ENCODE measurements around the gene STING1. TPM values are rescaled to one million over a fixed set of nuclear protein-coding genes. Genes with fewer than 3 reads are reported as not detected.
"Not testable (repeated sequence)": the region's sequence is repeated elsewhere in the genome, so short reads cannot be mapped to it uniquely, and the experiment has no call there.

STING1 gene
- total RNA-seq, 1 experiment from 2014 or later, result 22.8 TPM

DNA sequence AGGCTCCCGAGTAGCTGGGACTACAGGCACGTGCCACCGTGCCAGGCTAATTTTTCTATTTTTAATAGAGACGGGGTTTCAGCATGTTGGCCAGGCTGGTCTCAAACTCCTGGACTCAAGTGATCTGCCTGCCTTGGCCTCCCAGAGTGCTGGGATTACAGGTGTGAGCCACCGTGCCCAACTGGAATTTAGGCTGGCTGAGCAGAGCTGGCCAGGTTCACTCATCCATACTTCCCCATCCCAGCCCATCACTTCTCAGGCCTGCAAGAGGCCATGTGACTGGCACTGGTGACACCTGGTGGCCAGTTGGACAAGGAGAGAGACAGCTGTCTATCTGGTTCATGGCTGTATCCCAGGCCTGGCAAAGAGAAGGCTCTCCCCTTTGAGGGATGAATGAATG lies 30.9 kb upstream of the STING1 start:
- POLR2A ChIA-PET, result interaction anchor here (0.5 to 0.7 kb wide), 3 partner anchors 84 to 1015 kb away, joined by 4 to 10 read pairs (median 4); no protein-coding TSS in a partner anchor
- TF ChIP-seq, protein P1, sequence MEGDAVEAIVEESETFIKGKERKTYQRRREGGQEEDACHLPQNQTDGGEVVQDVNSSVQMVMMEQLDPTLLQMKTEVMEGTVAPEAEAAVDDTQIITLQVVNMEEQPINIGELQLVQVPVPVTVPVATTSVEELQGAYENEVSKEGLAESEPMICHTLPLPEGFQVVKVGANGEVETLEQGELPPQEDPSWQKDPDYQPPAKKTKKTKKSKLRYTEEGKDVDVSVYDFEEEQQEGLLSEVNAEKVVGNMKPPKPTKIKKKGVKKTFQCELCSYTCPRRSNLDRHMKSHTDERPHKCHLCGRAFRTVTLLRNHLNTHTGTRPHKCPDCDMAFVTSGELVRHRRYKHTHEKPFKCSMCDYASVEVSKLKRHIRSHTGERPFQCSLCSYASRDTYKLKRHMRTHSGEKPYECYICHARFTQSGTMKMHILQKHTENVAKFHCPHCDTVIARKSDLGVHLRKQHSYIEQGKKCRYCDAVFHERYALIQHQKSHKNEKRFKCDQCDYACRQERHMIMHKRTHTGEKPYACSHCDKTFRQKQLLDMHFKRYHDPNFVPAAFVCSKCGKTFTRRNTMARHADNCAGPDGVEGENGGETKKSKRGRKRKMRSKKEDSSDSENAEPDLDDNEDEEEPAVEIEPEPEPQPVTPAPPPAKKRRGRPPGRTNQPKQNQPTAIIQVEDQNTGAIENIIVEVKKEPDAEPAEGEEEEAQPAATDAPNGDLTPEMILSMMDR (IDR thresholded peaks at IDR 0.05), result peak; percentile 87
- not testable (repeated sequence) for BruUV-seq (replicated peaks); H3K27me3 ChIP-seq (ENCODE audit: control insufficient read depth, insufficient read depth, low read length); H3K27ac ChIP-seq (ENCODE audit: low read length); H3K36me3 ChIP-seq (ENCODE audit: control insufficient read depth, insufficient read depth, low read length); H3K9me3 ChIP-seq (ENCODE audit: control insufficient read depth, insufficient read depth, low read depth, low read length); H3K4me1 ChIP-seq (ENCODE audit: control insufficient read depth, insufficient read depth, low read length); H3K4me3 ChIP-seq (ENCODE audit: low read depth in 2 of 2, low read length in 2 of 2)
- DNase-seq (ENCODE audit: low read depth, low spot score) (peak; percentile 53), ATAC-seq (peak; percentile 90)
- intact Hi-C loops (cut with micrococcal nuclease; ENCODE audit: unreplicated experiment) (loop anchor here (1.0 kb wide), 1 partner anchor 91 kb away; no protein-coding TSS in a partner anchor), in situ Hi-C loops (cut with HindIII; ENCODE audit: low pct_unique_long_range_greater_than_20kb, low sequenced_read_pairs) (loop anchor here (25.0 kb wide), 1 partner anchor 101 kb away; the partner anchor contains the start of gene SPATA24)
- CTCF ChIA-PET, result interaction anchor here (0.6 to 1.4 kb wide), 7 partner anchors 32 to 108 kb away, joined by 3 to 18 read pairs (median 5); partner anchors contain the start of gene STING1

DNA sequence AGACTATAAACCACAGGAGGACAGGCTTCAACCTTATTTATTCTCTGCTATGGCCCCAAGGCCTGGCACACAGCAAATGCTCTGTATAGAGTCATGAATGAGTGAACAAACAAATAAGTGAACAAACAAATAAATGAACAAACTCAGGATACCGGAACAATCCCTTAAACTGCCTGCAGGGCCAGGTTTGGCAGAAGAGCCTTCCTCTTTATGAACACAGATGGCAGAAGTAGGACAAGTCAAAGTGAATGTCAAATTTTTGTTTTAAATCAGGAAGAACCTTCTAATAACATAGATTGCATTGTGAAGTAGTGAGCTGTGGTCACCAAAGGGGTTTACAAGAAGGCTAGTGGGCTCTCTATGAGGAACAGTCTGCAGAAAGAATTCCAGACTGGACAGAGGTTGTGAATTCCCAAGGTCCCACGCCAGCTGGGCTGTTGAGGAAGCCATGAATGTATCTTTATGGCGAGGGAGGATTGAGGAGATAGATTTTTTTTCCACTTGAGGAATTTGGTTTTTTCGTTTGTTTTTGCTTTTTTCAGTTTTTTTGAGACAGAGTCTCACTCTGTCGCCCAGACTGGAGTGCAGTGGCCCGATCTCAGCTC lies 30.3 kb upstream of the STING1 start:
- DNase-seq (ENCODE audit: low read depth, low spot score) (no peak), ATAC-seq (no peak)
- H3K4me3 ChIP-seq (ENCODE audit: low read depth in 2 of 2, low read length in 2 of 2), result no peak overlapping the region
- no peaks in the 10 kb centered on the region for H3K9me3 ChIP-seq (ENCODE audit: control insufficient read depth, insufficient read depth, low read depth, low read length)
- intact Hi-C loops (cut with micrococcal nuclease; ENCODE audit: unreplicated experiment), result loop anchor here (1.0 kb wide), 1 partner anchor 91 kb away; no protein-coding TSS in a partner anchor
- no TSS peak for BruUV-seq (replicated peaks)
- ChIA-PET CTCF (interaction anchor here (0.6 to 1.4 kb wide), 7 partner anchors 31 to 108 kb away, joined by 3 to 18 read pairs (median 5); partner anchors contain the start of gene STING1), POLR2A (interaction anchor here (0.6 to 0.7 kb wide), 2 partner anchors 84 to 675 kb away, joined by 4 read pairs; no protein-coding TSS in a partner anchor)
- H3K27ac ChIP-seq (ENCODE audit: low read length), result no peak overlapping the region
- H3K36me3 ChIP-seq (ENCODE audit: control insufficient read depth, insufficient read depth, low read length), result no peaks in the 10 kb centered on the region
- H3K4me1 ChIP-seq (ENCODE audit: control insufficient read depth, insufficient read depth, low read length), result peaks cover 4% of the 10 kb centered on the region; the same call in 1 of the 2 replicates
- no peaks in the 10 kb centered on the region for H3K27me3 ChIP-seq (ENCODE audit: control insufficient read depth, insufficient read depth, low read length)
- in situ Hi-C loops (cut with HindIII; ENCODE audit: low pct_unique_long_range_greater_than_20kb, low sequenced_read_pairs), result loop anchor here (25.0 kb wide), 1 partner anchor 101 kb away; the partner anchor contains the start of gene SPATA24
- TF ChIP-seq POLR2AphosphoS5 (IDR thresholded peaks at IDR 0.05; ENCODE audit: low read depth, low read length) (no peak), TCF7L2 (IDR thresholded peaks at IDR 0.05; ENCODE audit: low read depth, low read length) (no peak), SIN3A (IDR thresholded peaks at IDR 0.05; ENCODE audit: borderline replicate concordance, insufficient read depth, low read depth, low read length) (no peak)
- TF ChIP-seq, protein P2, sequence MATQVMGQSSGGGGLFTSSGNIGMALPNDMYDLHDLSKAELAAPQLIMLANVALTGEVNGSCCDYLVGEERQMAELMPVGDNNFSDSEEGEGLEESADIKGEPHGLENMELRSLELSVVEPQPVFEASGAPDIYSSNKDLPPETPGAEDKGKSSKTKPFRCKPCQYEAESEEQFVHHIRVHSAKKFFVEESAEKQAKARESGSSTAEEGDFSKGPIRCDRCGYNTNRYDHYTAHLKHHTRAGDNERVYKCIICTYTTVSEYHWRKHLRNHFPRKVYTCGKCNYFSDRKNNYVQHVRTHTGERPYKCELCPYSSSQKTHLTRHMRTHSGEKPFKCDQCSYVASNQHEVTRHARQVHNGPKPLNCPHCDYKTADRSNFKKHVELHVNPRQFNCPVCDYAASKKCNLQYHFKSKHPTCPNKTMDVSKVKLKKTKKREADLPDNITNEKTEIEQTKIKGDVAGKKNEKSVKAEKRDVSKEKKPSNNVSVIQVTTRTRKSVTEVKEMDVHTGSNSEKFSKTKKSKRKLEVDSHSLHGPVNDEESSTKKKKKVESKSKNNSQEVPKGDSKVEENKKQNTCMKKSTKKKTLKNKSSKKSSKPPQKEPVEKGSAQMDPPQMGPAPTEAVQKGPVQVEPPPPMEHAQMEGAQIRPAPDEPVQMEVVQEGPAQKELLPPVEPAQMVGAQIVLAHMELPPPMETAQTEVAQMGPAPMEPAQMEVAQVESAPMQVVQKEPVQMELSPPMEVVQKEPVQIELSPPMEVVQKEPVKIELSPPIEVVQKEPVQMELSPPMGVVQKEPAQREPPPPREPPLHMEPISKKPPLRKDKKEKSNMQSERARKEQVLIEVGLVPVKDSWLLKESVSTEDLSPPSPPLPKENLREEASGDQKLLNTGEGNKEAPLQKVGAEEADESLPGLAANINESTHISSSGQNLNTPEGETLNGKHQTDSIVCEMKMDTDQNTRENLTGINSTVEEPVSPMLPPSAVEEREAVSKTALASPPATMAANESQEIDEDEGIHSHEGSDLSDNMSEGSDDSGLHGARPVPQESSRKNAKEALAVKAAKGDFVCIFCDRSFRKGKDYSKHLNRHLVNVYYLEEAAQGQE (IDR thresholded peaks at IDR 0.05; ENCODE audit: insufficient read depth in 1 of 2, low read depth in 2 of 2, low read length in 1 of 2), result no peak
- TF ChIP-seq, protein P1 (IDR thresholded peaks at IDR 0.05), result no peak

DNA sequence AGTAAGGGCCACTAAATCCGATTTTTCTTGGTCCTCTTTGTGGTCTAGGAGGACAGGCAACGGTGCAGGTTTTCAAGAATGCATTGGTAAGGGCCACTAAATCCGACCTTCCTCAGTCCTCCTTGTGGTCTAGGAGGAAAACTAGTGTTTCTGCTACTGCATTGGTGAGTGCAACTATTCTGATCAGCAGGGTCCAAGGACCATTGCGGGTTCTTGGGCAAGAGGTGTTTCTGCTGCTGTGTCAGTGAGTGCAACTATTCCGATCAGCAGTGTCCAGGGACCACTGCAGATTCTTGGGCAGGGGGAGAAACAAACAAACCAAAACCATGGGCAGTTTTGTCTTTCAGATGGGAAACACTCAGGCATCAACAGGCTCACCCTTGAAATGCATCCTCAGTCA lies 22.2 kb upstream of the STING1 start:
- intact Hi-C loops (cut with micrococcal nuclease; ENCODE audit: unreplicated experiment); POLR2A ChIA-PET; H3K9me3 ChIP-seq (ENCODE audit: control insufficient read depth, insufficient read depth, low read depth, low read length); BruUV-seq (replicated peaks); H3K36me3 ChIP-seq (ENCODE audit: control insufficient read depth, insufficient read depth, low read length); DNase-seq (ENCODE audit: low read depth, low spot score); H3K4me1 ChIP-seq (ENCODE audit: control insufficient read depth, insufficient read depth, low read length); ATAC-seq; H3K4me3 ChIP-seq (ENCODE audit: low read depth in 2 of 2, low read length in 2 of 2); CTCF ChIA-PET; H3K27me3 ChIP-seq (ENCODE audit: control insufficient read depth, insufficient read depth, low read length); H3K27ac ChIP-seq (ENCODE audit: low read length): not testable (repeated sequence)
- in situ Hi-C loops (cut with HindIII; ENCODE audit: low pct_unique_long_range_greater_than_20kb, low sequenced_read_pairs), result loop anchor here (25.0 kb wide), 1 partner anchor 92 kb away; the partner anchor contains the start of gene SPATA24

DNA sequence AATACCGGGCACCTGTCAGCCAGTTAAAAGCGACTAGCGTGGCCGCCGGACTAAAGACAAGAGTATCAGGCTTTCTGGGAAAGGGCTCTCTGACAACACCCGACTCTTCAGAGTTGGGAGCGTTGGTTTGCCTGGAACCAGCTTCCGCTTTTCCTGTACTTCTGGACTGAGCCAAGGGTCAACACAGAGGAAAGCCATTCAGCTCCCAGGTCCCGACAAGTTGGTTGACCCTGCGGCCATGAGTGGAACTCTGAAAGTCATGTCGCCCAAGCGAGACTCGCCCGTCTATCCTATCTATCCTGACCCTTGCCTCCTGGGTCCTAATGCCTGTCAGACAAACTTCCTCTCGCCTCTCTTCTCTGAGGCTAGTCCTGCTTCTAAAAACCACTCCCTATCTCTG lies 21.3 kb upstream of the STING1 start:
- intact Hi-C loops (cut with micrococcal nuclease; ENCODE audit: unreplicated experiment); H3K27me3 ChIP-seq (ENCODE audit: control insufficient read depth, insufficient read depth, low read length); H3K4me1 ChIP-seq (ENCODE audit: control insufficient read depth, insufficient read depth, low read length); CTCF ChIA-PET; POLR2A ChIA-PET; BruUV-seq (replicated peaks); ATAC-seq; H3K36me3 ChIP-seq (ENCODE audit: control insufficient read depth, insufficient read depth, low read length); DNase-seq (ENCODE audit: low read depth, low spot score); H3K27ac ChIP-seq (ENCODE audit: low read length); H3K9me3 ChIP-seq (ENCODE audit: control insufficient read depth, insufficient read depth, low read depth, low read length): not testable (repeated sequence)
- H3K4me3 ChIP-seq (ENCODE audit: low read depth in 2 of 2, low read length in 2 of 2), result peak overlapping the region; percentile 23 to 46; a peak in 3 of 4 replicates
- in situ Hi-C loops (cut with HindIII; ENCODE audit: low pct_unique_long_range_greater_than_20kb, low sequenced_read_pairs), result loop anchor here (25.0 kb wide), 1 partner anchor 92 kb away; the partner anchor contains the start of gene SPATA24
